GM23248 (cell line): ENCODE measurements around the gene DLG2. TPM values are rescaled to one million over a fixed set of nuclear protein-coding genes. Genes with fewer than 3 reads are reported as not detected.
A peak's percentile ranks its signal among the peaks of the same experiment; 100 is the strongest.

Experiments used
- DNase-seq: peaks from one replicate; pipeline ENCODE4 v3.0.0-alpha.2; 2015
- H2AFZ ChIP-seq: fragments of 200-600 bp; sonication (generic); 2 replicates; pipeline ENCODE4 v1.6.1; 2016; ENCODE audit warnings: antibody characterized with exemption
- H3F3A ChIP-seq: fragments of 200-600 bp; sonication (generic); 2 replicates; pipeline ENCODE4 v1.6.1; 2016; ENCODE audit warnings: mild to moderate bottlenecking, antibody characterized with exemption, mixed run types; ENCODE audit not compliant: insufficient read depth
- H3K27ac ChIP-seq: fragments of 200-600 bp; sonication (generic); 2 replicates; pipeline ENCODE4 v1.5.1; 2016; ENCODE audit warnings: mild to moderate bottlenecking
- H3K27me3 ChIP-seq: fragments of 200-600 bp; sonication (generic); replicated peaks from 2 replicates; pipeline ENCODE4 v1.6.1; 2016; ENCODE audit warnings: mild to moderate bottlenecking; ENCODE audit not compliant: insufficient read depth
- H3K36me3 ChIP-seq: fragments of 200-600 bp; sonication (generic); 2 replicates; pipeline ENCODE4 v1.6.1; 2016; ENCODE audit warnings: low read depth, mild to moderate bottlenecking
- H3K4me1 ChIP-seq: fragments of 200-600 bp; sonication (generic); 2 replicates; pipeline ENCODE4 v1.6.1; 2016; ENCODE audit warnings: mild to moderate bottlenecking; ENCODE audit not compliant: insufficient read depth
- H3K4me2 ChIP-seq: fragments of 200-600 bp; sonication (generic); one replicate; pipeline ENCODE4 v1.6.1; 2016; ENCODE audit warnings: mild to moderate bottlenecking; ENCODE audit not compliant: unreplicated experiment
- H3K4me3 ChIP-seq: fragments of 200-600 bp; sonication (generic); 2 replicates; pipeline ENCODE4 v1.5.1; 2016; ENCODE audit warnings: mild to moderate bottlenecking
- H3K79me2 ChIP-seq: fragments of 200-600 bp; sonication (generic); 2 replicates; pipeline ENCODE4 v1.6.1; 2016; ENCODE audit warnings: mild to moderate bottlenecking; ENCODE audit not compliant: insufficient read depth
- H3K9ac ChIP-seq: fragments of 200-600 bp; sonication (generic); 2 replicates; pipeline ENCODE4 v1.6.1; 2016; ENCODE audit warnings: mild to moderate bottlenecking
- H3K9me2 ChIP-seq: fragments of 200-600 bp; sonication (generic); 2 replicates; pipeline ENCODE4 v1.6.1; 2016; ENCODE audit warnings: mixed run types, mild to moderate bottlenecking, moderate library complexity; ENCODE audit not compliant: insufficient read depth
- H3K9me3 ChIP-seq: fragments of 200-600 bp; sonication (generic); one replicate; pipeline ENCODE4 v1.6.1; 2017; ENCODE audit warnings: low read depth
- H4K20me1 ChIP-seq: fragments of 200-600 bp; sonication (generic); 2 replicates; pipeline ENCODE4 v1.6.0; 2016; ENCODE audit not compliant: insufficient read depth
- EZH2 ChIP-seq: fragments of 200-600 bp; sonication (generic); IDR thresholded peaks from 2 replicates; pipeline ENCODE4 v1.6.1; 2018; ENCODE audit warnings: antibody characterized with exemption, mild to moderate bottlenecking; ENCODE audit not compliant: insufficient read depth, poor library complexity, severe bottlenecking
- EZH2phosphoT487 ChIP-seq: fragments of 200-600 bp; sonication (generic); IDR thresholded peaks from 2 replicates; pipeline ENCODE4 v1.6.1; 2018; ENCODE audit warnings: antibody characterized with exemption, moderate library complexity, mild to moderate bottlenecking, low read depth; ENCODE audit not compliant: insufficient read depth
- WGBS, 2 experiments: methylation state at CpG; one replicate each; pipeline ENCODE4 v1.1.6; 2015 to 2017; ENCODE audit warnings: low lambda C conversion rate in 2 of 2, low coverage in 1 of 2; ENCODE audit errors: missing lambda C conversion rate in 2 of 2; 5-methylcytosine and 5-hydroxymethylcytosine counted together
- in situ Hi-C: fragments of 300-500 bp; cut with MboI; formaldehyde crosslinking; loops from 2 replicates; pipeline ENCODE4 v1.15.0; 2020
- polyA plus RNA-seq: library from polyadenylated mRNA; unstranded; fragments of >200 nt; fragmentation: Nextera tagmentation; extraction: Ambion mirVana; gene quantifications from 2 replicates; pipeline ENCODE4 v1.2.1, GENCODE V29; 2016
- total RNA-seq: library from RNA; depleted of rRNA; stranded (reverse); fragments of >200 nt; shearing (Covaris generic); gene quantifications from 2 replicates; pipeline ENCODE4 v1.2.3, GENCODE V29; 2014

The DLG2 gene
- total and polyA plus RNA-seq, 2 experiments from 2014 or later = 1.1 to 1.7 TPM

GRCh38 chr11:84628871-84629620 lies 998.1 kb downstream of the DLG2 start:
- Histone ChIP-seq H3K4me1 (no peaks in the 10 kb centered on the region), H3K27me3 (no peaks in the 10 kb centered on the region), H3F3A (no peaks in the 10 kb centered on the region), H3K9me2 (no peaks in the 10 kb centered on the region), H3K79me2 (no peaks in the 10 kb centered on the region), H3K27ac (no peak overlapping the region), H3K4me3 (no peak overlapping the region), H3K9me3 (no peaks in the 10 kb centered on the region), H2AFZ (no peak overlapping the region), H3K36me3 (no peaks in the 10 kb centered on the region), H3K4me2 (no peak overlapping the region), H3K9ac (no peak overlapping the region), H4K20me1 (no peaks in the 10 kb centered on the region)
- 2 to 4% methylated on average over 4 of the region's 4 CpGs for WGBS, 2 experiments
- no peak for TF ChIP-seq EZH2
- no peak for TF ChIP-seq EZH2phosphoT487
- DNase-seq = no peak
- in situ Hi-C loops = no loop called here

DNA sequence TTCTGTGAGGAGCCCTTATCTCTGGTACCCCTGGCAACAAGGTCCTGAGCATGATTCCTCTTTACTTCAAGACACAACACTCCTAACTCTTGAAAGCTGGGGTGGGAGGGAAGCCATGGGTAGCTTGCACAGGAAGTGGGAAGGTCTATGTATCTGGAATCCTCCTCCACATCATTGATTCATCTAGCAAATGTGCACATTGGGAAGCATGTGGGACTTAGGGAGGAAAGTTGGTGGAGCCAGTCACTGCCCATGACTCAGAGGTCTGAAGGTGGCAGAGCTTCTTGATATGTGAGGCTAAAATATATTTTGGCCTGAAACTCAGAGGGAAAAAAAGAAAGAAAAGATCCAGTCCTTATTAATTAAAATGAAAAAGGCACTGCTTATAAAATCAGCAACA lies 1000.9 kb downstream of the DLG2 start:
- Histone ChIP-seq H3K27me3 (no peaks in the 10 kb centered on the region), H3K4me1 (no peaks in the 10 kb centered on the region), H3F3A (no peaks in the 10 kb centered on the region), H3K9me3 (no peaks in the 10 kb centered on the region), H3K4me3 (no peak overlapping the region), H4K20me1 (no peaks in the 10 kb centered on the region), H3K9ac (no peak overlapping the region), H3K36me3 (no peaks in the 10 kb centered on the region), H3K4me2 (no peak overlapping the region), H3K9me2 (no peaks in the 10 kb centered on the region), H2AFZ (no peak overlapping the region), H3K27ac (no peak overlapping the region), H3K79me2 (no peaks in the 10 kb centered on the region)
- TF ChIP-seq EZH2phosphoT487 (no peak), EZH2 (no peak)
- in situ Hi-C loops = no loop called here
- DNase-seq = peak; percentile 31

DNA sequence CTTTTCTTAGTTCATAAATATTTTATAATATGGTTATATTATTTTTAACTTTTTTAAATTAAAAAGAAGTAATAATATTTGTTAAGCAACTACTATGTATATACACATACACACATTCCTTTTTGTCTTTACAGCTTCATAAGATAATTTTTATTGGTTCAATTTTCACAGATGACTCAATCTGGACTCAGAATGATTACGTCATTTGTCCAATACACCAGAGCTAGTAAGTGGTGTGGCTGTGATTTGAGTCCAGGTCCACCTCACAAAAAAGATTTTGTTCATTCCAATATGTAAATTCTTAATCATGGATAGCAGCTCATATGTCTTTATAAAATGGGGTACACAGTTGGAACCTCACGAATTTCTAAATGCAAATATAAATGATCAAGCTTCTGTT lies 1014.5 kb downstream of the DLG2 start:
- Histone ChIP-seq H3K27ac (no peak overlapping the region), H3K36me3 (no peaks in the 10 kb centered on the region), H4K20me1 (no peaks in the 10 kb centered on the region), H3K4me3 (no peak overlapping the region), H3K9me2 (no peaks in the 10 kb centered on the region), H3K27me3 (no peaks in the 10 kb centered on the region), H3K4me2 (no peak overlapping the region), H3K4me1 (no peaks in the 10 kb centered on the region), H3F3A (no peaks in the 10 kb centered on the region), H2AFZ (no peak overlapping the region), H3K79me2 (no peaks in the 10 kb centered on the region), H3K9me3 (no peaks in the 10 kb centered on the region), H3K9ac (no peak overlapping the region)
- 29 to 36% methylated on average over 2 of the region's 2 CpGs for WGBS, 2 experiments
- TF ChIP-seq EZH2 = no peak
- TF ChIP-seq EZH2phosphoT487 = no peak
- in situ Hi-C loops = no loop called here
- DNase-seq = no peak

DNA sequence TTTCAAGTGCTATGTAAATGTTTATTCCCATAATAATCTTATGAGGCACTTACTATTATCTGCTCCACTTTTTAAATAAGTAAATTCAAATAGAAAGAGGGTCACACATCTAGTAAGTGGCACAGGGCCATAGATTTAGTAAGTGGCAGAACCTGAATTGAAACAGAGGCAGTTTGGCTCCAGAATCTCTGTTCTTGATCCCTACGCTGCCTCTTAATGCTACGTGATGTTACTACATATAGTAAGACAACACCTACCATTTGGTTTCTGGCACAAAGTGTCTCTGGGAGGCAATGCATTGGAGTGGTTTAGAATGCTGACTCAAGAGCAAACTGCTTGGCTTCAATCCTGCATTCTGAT lies 1018.3 kb downstream of the DLG2 start:
- Histone ChIP-seq H3K4me3 (no peak overlapping the region), H3K9ac (no peak overlapping the region), H3K9me2 (no peaks in the 10 kb centered on the region), H4K20me1 (no peaks in the 10 kb centered on the region), H3K9me3 (no peaks in the 10 kb centered on the region), H3K36me3 (no peaks in the 10 kb centered on the region), H3K27ac (no peak overlapping the region), H2AFZ (no peak overlapping the region), H3K79me2 (no peaks in the 10 kb centered on the region), H3K4me1 (no peaks in the 10 kb centered on the region), H3F3A (no peaks in the 10 kb centered on the region), H3K27me3 (no peaks in the 10 kb centered on the region), H3K4me2 (no peak overlapping the region)
- no peak for DNase-seq
- no peak for TF ChIP-seq EZH2
- no peak for TF ChIP-seq EZH2phosphoT487
- in situ Hi-C loops = no loop called here
- WGBS, 2 experiments = 52 to 63% methylated on average over 2 of the region's 2 CpGs
